Epithelial cell of esophagus (primary cell): ENCODE data around the gene ZKSCAN2.

Experiments used
- DNase-seq: peaks from one replicate; pipeline ENCODE4 v3.0.0; 2010; ENCODE audit warnings: low read depth
- H3K4me3 ChIP-seq: 2 replicates; pipeline ENCODE4 v1.5.1; 2011; ENCODE audit warnings: mild to moderate bottlenecking, low read length, control low read depth
- TF ChIP-seq, protein P1 (sequence below): IDR thresholded peaks from 2 replicates; pipeline ENCODE4 v1.5.1; 2011; ENCODE audit warnings: low read depth, mild to moderate bottlenecking, low read length, control low read depth, inconsistent platforms; ENCODE audit not compliant: insufficient read depth; ENCODE audit errors: missing control alignments

ZKSCAN2 gene

DNA sequence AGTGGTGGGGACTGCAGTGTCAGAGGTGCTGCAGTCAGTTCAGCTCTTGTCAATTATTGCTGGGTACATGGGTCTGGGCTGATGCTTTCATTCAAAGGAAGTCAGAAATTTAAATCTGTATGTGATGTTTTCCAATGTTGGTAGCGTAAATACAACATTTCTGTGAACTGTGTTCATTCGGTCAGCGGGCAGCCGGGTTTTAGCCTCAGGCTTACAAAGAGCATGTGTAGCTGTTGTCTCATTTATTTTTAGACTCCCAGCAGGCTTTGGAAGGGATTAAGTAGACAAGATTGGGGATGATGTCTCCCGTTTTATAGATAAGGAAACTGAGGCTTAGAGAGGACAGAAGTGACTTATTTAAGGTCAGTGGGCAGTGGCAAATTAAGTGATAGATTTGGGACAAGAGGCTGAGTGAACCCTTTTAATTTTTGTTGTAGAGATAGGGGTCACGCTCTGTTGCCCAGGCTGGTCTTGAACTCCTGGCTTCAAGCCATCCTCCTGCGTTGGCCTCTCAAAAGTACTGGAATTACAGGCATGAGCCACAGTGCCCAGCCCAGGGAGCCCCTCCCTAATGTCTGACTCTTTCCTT, 32.8 kb downstream of the ZKSCAN2 start:
- no peak overlapping the region for H3K4me3 ChIP-seq
- DNase-seq: no peak
- TF ChIP-seq, protein P1, sequence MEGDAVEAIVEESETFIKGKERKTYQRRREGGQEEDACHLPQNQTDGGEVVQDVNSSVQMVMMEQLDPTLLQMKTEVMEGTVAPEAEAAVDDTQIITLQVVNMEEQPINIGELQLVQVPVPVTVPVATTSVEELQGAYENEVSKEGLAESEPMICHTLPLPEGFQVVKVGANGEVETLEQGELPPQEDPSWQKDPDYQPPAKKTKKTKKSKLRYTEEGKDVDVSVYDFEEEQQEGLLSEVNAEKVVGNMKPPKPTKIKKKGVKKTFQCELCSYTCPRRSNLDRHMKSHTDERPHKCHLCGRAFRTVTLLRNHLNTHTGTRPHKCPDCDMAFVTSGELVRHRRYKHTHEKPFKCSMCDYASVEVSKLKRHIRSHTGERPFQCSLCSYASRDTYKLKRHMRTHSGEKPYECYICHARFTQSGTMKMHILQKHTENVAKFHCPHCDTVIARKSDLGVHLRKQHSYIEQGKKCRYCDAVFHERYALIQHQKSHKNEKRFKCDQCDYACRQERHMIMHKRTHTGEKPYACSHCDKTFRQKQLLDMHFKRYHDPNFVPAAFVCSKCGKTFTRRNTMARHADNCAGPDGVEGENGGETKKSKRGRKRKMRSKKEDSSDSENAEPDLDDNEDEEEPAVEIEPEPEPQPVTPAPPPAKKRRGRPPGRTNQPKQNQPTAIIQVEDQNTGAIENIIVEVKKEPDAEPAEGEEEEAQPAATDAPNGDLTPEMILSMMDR: no peak

DNA sequence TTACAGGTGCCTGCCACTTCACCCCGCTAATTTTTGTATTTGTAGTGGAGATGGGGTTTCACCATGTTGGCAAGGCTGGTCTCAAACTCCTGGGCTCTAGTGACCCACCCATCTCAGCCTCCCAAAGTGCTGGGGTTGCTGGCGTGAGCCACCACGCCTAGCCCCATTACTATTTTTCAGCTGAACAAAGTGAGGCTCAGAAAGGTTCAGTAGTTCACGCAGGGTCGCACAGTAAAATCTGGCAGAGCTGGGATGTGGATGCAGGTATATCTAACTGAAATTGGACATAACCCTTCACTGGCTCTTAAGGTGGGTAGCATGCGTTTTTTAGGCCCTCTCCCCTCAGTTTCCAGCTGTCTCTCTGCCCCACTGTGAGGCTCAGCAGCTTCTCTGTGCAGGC, 33.7 kb downstream of the ZKSCAN2 start:
- no peak for DNase-seq
- TF ChIP-seq, protein P1: no peak

DNA sequence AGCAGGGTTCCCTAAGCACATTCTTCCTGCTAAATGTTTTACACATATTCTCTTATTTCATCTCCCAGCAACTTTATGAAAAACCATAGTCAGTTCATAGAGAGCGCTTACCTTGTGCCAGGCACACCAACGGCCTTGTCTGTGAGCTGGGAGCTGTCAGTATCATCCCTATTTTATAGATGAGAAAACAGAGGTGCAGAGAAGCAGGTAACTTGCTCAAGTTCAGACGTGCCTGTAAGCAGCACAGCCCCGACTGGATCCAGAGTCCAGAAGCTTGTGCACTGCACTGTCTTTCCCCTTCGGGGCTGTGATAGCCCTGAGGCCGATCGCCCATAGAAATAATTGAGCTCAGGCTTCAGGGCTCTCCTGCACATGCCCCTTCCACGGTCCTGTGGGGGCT, 34.7 kb downstream of the ZKSCAN2 start:
- TF ChIP-seq, protein P1: no peak
- DNase-seq: no peak
- H3K4me3 ChIP-seq: no peak overlapping the region

More for the DNA sequence above, 33.7 kb downstream of the ZKSCAN2 start:
- H3K4me3 ChIP-seq: no peak overlapping the region

DNA sequence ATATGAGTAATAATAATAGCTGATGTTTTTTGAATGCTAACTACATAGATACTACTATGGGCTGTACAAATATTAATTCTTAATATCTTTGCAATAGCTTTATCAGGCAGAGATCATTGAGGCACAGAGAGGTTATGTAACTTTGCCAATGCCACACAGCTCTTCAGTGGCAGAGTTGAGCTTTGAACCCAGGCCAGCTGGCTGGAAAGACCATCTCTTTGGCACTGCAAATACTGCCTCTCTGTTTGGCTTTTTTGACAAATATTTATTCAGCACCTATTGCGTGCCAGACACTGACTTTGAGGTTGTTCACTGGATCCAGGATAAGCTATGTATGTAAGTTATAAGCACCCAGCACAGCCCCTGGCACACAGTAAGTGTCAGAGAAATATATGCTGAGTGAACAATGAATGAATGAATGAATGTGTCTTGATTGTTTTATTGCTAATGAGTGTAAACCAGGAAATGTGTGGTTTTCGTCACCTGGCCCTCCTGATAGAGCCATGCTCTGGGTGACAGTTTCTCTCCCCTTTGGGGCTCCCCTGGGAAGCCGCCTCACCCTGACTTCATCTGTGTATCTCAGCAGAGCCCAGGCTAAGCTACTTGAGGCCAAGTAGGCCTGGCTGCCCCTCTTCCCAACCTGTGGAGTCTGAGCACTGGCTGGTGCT, 38.4 kb downstream of the ZKSCAN2 start:
- TF ChIP-seq, protein P1: no peak
- no peak for DNase-seq
- no peak overlapping the region for H3K4me3 ChIP-seq

DNA sequence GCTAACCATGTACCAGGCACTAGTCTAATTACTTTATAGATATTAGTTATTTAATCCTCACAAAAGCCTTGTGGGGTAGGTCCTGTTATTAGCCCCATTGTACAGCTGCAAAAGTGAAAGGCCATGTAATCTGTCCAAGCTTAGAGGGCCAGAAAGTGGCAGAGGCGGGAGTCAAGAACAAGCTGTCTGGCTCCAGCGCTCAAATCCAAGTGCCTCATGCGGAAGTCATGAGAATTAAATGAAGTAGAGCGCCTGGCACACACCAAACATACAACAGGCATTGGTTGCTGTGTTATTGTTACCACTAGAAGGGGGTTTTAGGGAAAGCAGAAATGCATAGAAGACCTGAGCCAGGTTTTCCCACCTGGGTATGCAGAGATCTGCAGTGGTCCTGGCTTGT, 39.7 kb downstream of the ZKSCAN2 start:
- no peak overlapping the region for H3K4me3 ChIP-seq
- DNase-seq: no peak
- TF ChIP-seq, protein P1: no peak

DNA sequence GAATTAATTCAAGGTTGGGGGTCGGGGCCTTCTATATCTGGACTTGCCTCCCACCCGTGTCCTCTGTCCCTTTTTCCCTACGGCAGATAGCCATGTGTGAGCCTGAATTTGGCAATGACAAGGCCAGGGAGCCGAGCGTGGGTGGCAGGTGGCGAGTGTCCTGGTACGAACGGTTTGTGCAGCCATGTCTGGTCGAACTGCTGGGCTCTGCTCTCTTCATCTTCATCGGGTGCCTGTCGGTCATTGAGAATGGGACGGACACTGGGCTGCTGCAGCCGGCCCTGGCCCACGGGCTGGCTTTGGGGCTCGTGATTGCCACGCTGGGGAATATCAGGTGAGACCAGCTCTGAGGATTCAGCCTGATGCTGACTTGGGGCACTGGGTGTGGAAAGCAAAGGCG, 40.5 kb downstream of the ZKSCAN2 start:
- TF ChIP-seq, protein P1: no peak
- no peak overlapping the region for H3K4me3 ChIP-seq
- DNase-seq: no peak
